Vein endothelial cell (primary cell): ENCODE data around the gene RARG. TPM values are rescaled to one million over a fixed set of nuclear protein-coding genes. Genes with fewer than 3 reads are reported as not detected.

Experiments
- total RNA-seq: library from RNA; depleted of rRNA; stranded (reverse); fragments of >200 nt; gene quantifications from 2 replicates; pipeline ENCODE4 v1.2.3, GENCODE V29; 2012

RARG gene
- total RNA-seq = 8.5 and 12.3 TPM in 2 replicates

DNA sequence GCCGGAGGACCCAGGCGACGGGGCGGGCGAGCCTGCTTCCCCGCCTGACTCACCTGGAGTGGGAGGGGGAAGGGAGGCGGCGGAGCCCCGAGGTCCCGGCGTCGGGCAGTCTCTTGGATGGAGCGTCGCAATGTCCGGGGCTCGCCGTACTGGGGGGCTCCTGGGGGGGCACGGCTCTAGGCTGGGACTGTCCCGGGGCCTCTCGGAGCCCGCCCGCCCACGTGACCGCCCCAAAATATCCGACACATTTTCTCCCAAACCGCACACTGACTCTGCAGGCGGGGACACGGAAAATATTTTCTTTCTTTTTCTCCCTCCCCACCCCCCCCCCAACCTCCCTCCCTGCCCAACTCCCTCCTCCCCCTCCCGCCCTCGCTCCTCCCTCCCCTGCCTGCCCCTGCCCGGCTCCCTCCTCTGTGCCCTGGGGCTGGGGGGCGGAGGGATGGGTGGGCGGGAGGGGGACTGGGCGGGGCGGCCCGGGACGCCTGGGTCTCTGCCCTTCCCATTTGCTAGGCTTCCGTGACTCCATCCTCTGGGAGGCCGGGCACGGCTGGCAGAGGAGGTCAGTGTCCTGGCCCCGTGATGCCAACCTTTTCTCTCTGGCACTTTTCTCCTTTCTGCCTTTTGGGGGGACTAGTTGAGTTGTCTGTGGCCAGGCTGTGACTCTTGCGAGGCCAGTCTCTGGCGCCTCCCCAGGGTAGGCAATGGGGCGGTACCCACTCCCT, at the start of gene RARG:
TSS of gene RARG (minus strand) at position 289 of the 725 bp plus-strand sequence. CDS start 4,664 bp downstream, outside the sequence.

DNA sequence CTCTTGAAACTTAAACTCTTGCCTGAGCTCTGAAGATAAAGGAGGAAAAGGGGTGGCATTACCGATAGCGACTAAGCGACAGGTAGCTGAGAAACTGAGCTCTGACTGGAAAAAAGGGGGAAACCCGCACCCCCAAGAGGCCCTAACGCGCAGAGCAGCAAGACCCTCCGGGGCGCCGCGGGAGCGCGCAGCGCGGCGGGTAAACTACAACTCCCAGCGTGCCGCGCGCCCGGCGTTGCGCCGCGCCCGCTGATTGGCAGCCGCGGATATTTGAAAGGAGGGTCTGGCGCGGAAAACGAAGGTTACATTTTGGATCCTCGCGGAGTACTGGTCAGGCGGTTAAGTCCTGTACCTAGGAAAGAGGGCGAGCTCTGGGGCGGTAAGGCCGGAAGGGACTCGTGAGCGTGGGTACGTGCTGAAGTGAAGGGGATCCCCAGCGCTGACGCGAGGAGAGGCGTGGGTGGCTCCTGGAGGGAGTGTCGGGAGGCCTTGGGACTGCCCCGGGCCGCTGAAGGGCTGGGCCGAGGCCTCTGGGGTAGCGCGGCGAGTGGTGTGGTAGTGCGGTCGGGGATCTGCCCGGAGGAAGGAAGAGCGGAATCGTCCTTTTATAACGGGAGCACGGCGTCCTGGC, 36.1 kb upstream of the RARG start, which contains the start of gene ESPL1:
TSS of gene ESPL1 (plus strand) at position 301 of the 631 bp plus-strand sequence. CDS start 468 bp downstream, outside the sequence.

DNA sequence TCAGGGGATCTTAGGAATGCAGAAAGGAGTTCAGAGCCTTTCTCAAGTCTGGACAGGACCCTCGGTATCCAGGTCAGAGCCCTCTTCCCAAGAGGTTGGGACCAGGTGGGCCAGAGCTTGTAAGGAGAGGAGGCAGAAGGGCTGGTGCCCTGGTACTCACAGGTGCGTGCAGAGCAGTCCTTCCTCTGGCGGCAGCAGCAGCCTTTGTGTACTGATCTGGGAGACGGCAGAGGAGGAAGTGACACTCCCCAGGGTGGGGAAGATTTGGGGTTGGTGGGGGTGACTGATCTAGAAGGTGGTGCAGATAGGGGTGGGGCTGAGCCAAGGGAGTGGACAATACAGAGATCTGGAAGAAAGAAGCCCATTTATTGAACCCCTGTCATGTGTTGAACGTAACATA, 25.0 kb downstream of the RARG start, which contains the start of gene ITGB7:
TSS of gene ITGB7 (minus strand) at position 210 of the 400 bp plus-strand sequence. CDS start 6,808 bp downstream, outside the sequence.

DNA sequence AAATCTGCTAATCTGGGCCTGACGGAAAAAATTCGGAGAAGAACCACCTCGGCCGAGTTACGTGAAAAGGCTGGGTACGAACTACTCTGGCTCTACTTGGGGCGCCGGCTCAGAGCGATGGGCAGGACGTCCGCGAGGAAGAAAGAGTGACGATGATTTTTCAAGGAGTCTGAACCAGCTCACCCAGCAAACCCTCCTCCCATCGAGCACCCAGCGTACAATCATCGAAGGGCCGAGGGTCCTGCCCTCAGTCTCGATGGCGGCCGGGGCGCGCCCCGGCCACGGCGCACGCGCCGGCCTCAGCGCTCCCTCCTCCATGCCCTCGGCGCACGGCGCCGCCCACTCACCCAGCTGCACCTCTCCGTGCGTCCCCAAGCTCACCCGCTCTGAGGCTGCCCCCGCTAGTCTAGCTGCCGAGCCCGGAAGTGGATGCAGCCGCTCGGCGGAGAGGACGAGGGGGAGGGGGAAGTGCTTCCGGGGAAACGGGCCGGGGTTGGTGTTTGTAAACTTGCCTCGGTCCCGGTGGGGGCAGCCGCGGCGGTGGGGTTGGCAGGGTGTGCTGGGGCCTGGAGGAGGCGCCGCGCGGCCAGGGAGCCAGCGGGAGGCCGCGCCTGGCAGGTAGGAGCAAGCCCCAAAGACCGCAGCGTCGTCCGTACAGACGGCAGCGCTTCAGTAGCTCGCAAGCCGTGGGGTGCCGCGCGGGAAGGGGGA, 51.6 kb downstream of the RARG start, which contains the start of the genes CSAD and ZNF740:
TSS of gene CSAD (minus strand) at position 706 of the 711 bp plus-strand sequence. CDS start 7,455 bp downstream, outside the sequence.
TSS of gene ZNF740 (plus strand) at position 503 of the 711 bp plus-strand sequence. CDS start 1,262 bp downstream, outside the sequence.

Other genes starting within 250 kb of the RARG start
- 1,037 and 1,409 TPM in 2 replicates for gene EIF4B, start 225.8 kb downstream of the RARG start, total RNA-seq
- 50.4 and 54.2 TPM in 2 replicates for gene TNS2, start 182.1 kb downstream of the RARG start, total RNA-seq
- 23.0 and 28.7 TPM in 2 replicates for gene SPRYD3, start 152.8 kb downstream of the RARG start, total RNA-seq
- 8.2 and 8.5 TPM in 2 replicates for gene IGFBP6, start 134.5 kb downstream of the RARG start, total RNA-seq
- gene SOAT2, start 128.7 kb downstream of the RARG start, total RNA-seq = not detected in 2 replicates
- gene ZNF740, start 51.5 kb downstream of the RARG start, total RNA-seq = 14.2 and 15.0 TPM in 2 replicates
- gene CSAD, start 51.3 kb downstream of the RARG start, total RNA-seq = 3.7 and 7.5 TPM in 2 replicates
- gene ITGB7, start 25.0 kb downstream of the RARG start, total RNA-seq = under 0.01 TPM in 1 of 2 replicates, not detected in the other
- 6.2 and 10.9 TPM in 2 replicates for gene ESPL1, start 36.1 kb upstream of the RARG start, total RNA-seq
- 308 and 327 TPM in 2 replicates for gene PFDN5, start 63.3 kb upstream of the RARG start, total RNA-seq
- 34.2 and 45.7 TPM in 2 replicates for gene MYG1, start 67.5 kb upstream of the RARG start, total RNA-seq
- 51.0 and 53.5 TPM in 2 replicates for gene AAAS, start 89.4 kb upstream of the RARG start, total RNA-seq
- not detected in 2 replicates for gene SP7, start 104.1 kb upstream of the RARG start, total RNA-seq
- 44.6 and 48.7 TPM in 2 replicates for gene SP1, start 148.0 kb upstream of the RARG start, total RNA-seq
- not detected in 2 replicates for gene AMHR2, start 191.6 kb upstream of the RARG start, total RNA-seq
- gene PRR13, start 209.5 kb upstream of the RARG start, total RNA-seq = 52.8 and 68.9 TPM in 2 replicates
- gene PCBP2, start 219.9 kb upstream of the RARG start, total RNA-seq = 420 and 457 TPM in 2 replicates